Measurements from ENCODE around the gene TRIP10. TPM values are rescaled to one million over a fixed set of nuclear protein-coding genes. Genes with fewer than 3 reads are reported as not detected.

The TRIP10 gene
- total and polyA plus RNA-seq, 2 of the 8 experiments (the other 6 are each of a cell fraction or from before 2014, with no cell fraction given) = 27.8 to 69.5 TPM

- TF ChIP-seq CBX8 (IDR thresholded peaks at IDR 0.05; ENCODE audit: borderline replicate concordance, low read depth, low read length) = no peak
- TF ChIP-seq GTF2F1 (IDR thresholded peaks at IDR 0.05; ENCODE audit: borderline replicate concordance, low read depth, low read length) = no peak
- TF ChIP-seq JUND (IDR thresholded peaks at IDR 0.05; ENCODE audit: low read length) = no peak
- no peak for TF ChIP-seq SRF (IDR thresholded peaks at IDR 0.05; ENCODE audit: low read depth, low read length)
- TF ChIP-seq, protein P1, sequence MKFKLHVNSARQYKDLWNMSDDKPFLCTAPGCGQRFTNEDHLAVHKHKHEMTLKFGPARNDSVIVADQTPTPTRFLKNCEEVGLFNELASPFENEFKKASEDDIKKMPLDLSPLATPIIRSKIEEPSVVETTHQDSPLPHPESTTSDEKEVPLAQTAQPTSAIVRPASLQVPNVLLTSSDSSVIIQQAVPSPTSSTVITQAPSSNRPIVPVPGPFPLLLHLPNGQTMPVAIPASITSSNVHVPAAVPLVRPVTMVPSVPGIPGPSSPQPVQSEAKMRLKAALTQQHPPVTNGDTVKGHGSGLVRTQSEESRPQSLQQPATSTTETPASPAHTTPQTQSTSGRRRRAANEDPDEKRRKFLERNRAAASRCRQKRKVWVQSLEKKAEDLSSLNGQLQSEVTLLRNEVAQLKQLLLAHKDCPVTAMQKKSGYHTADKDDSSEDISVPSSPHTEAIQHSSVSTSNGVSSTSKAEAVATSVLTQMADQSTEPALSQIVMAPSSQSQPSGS (IDR thresholded peaks at IDR 0.05; ENCODE audit: low read length) = no peak
- no peak for TF ChIP-seq EP300 (IDR thresholded peaks at IDR 0.05; ENCODE audit: borderline replicate concordance in 1 of 2, low read depth in 2 of 2, low read length in 2 of 2)
- TF ChIP-seq MAX (IDR thresholded peaks at IDR 0.05) = no peak
- TF ChIP-seq CTBP2 (IDR thresholded peaks at IDR 0.05; ENCODE audit: borderline replicate concordance, insufficient read depth, insufficient read length, low read length) = no peak
- TF ChIP-seq CHD2 (IDR thresholded peaks at IDR 0.05; ENCODE audit: low read length) = no peak
- Histone ChIP-seq H4K20me1 (replicated peaks in 1 of 2; ENCODE audit: control insufficient read depth in 1 of 2, insufficient read depth in 2 of 2, low read length in 2 of 2) (peaks cover 0 to 6% of the 10 kb centered on the region in 2 experiments), H3K4ac (replicated peaks; ENCODE audit: insufficient read length, low read depth, low read length) (no peak overlapping the region), H3K23ac (ENCODE audit: insufficient read length) (no peak overlapping the region), H3K9ac (replicated peaks in 1 of 4; ENCODE audit: extremely low read depth in 1 of 4, low read depth in 3 of 4, low read length in 3 of 4) (no peak overlapping the region), H4K5ac (ENCODE audit: insufficient read length, low read depth, low read length) (no peak overlapping the region), H3K79me2 (ENCODE audit: control insufficient read depth in 1 of 2, insufficient read depth in 2 of 2, low read length in 2 of 2) (no peaks in the 10 kb centered on the region; a peak in 1 of 4 replicates), H2BK20ac (ENCODE audit: low read length) (no peak overlapping the region), H3K14ac (ENCODE audit: insufficient read length) (no peak overlapping the region), H4K8ac (ENCODE audit: extremely low read depth, insufficient read depth, low read length) (no peak overlapping the region), H2BK15ac (ENCODE audit: low read length) (no peak overlapping the region), H2BK12ac (ENCODE audit: low read depth, low read length) (no peak overlapping the region), H3K18ac (ENCODE audit: extremely low read depth, low read length) (no peak overlapping the region), H2BK5ac (ENCODE audit: low read depth, low read length) (no peak overlapping the region), H2BK120ac (replicated peaks; ENCODE audit: low read depth, low read length) (no peak overlapping the region), H3K79me1 (ENCODE audit: low read depth, low read length) (no peaks in the 10 kb centered on the region), H3K4me2 (ENCODE audit: insufficient read depth in 1 of 2, low read depth in 2 of 2, low read length in 2 of 2) (no peak overlapping the region), H4K91ac (replicated peaks; ENCODE audit: insufficient read length, low read length) (no peak overlapping the region), H3K27ac (ENCODE audit: low read depth, low read length) (no peak overlapping the region), H2AK5ac (ENCODE audit: low read depth, low read length) (no peak overlapping the region), H3K56ac (replicated peaks; ENCODE audit: insufficient read length, low read depth, low read length) (no peak overlapping the region), H3K4me3 (ENCODE audit: extremely low read depth in 1 of 4, insufficient read depth in 2 of 4, low read depth in 3 of 4, low read length in 4 of 4) (no peak overlapping the region), H3K36me3 (ENCODE audit: control insufficient read depth in 2 of 4, insufficient read depth in 4 of 4, low read length in 3 of 4) (no peaks in the 10 kb centered on the region; a peak in 1 of 8 replicates), H3K9me3 (ENCODE audit: insufficient read depth in 2 of 2, low read depth in 1 of 2, low read length in 1 of 2) (no peaks in the 10 kb centered on the region), H2AFZ (ENCODE audit: low read length) (no peak overlapping the region), H3K27me3 (replicated peaks in 1 of 4; ENCODE audit: control insufficient read depth in 3 of 4, extremely low read depth in 1 of 4, insufficient read depth in 3 of 4, low read length in 3 of 4) (peaks cover 0 to 4% (median 3%) of the 10 kb centered on the region in 4 experiments; a peak in 4 of 7 replicates), H3K23me2 (ENCODE audit: low read depth, low read length) (peaks cover 10% of the 10 kb centered on the region), H3K4me1 (replicated peaks in 1 of 4; ENCODE audit: control insufficient read depth in 3 of 4, insufficient read depth in 4 of 4, low read length in 3 of 4) (peaks cover 0 to 11% (median 4%) of the 10 kb centered on the region in 4 experiments; a peak in 4 of 7 replicates)
- CTCF ChIA-PET (ENCODE audit: partially characterized antibody) = interaction anchor here (1.2 to 1.5 kb wide), 2 partner anchors 14 to 55 kb away, joined by 4 to 5 read pairs; no protein-coding TSS in a partner anchor
- POLR2A ChIA-PET (ENCODE audit: partially characterized antibody) = no interaction called here
- DNase-seq (ENCODE audit: low read depth in 1 of 2, low spot score in 2 of 2) (no peak), FAIRE-seq (no peak)
- 58% methylated on average over 6 of the region's 6 CpGs; no CpG with 5 or more reads in 1 of the 2 experiments for WGBS, 2 experiments (ENCODE audit: extremely low coverage in 1 of 2, insufficient coverage in 1 of 2, insufficient read length in 1 of 2, insufficient replicate concordance in 2 of 2, low coverage in 1 of 2, low lambda C conversion rate in 2 of 2, missing lambda C conversion rate in 1 of 2)
Observed at GRCh38 chr19:6716610-6716970, 22.9 kb upstream of the TRIP10 start.
